Medulla oblongata (tissue), 1 donor: ENCODE results near the gene CDKN1A.
"Not testable (repeated sequence)": the region's sequence is repeated elsewhere in the genome, so short reads cannot be mapped to it uniquely, and the experiment has no call there.

Experiments
- DNase-seq: peaks from one replicate; pipeline ENCODE4 v3.0.0-alpha.2; 2015; ENCODE audit errors: extremely low spot score

Gene CDKN1A

DNA sequence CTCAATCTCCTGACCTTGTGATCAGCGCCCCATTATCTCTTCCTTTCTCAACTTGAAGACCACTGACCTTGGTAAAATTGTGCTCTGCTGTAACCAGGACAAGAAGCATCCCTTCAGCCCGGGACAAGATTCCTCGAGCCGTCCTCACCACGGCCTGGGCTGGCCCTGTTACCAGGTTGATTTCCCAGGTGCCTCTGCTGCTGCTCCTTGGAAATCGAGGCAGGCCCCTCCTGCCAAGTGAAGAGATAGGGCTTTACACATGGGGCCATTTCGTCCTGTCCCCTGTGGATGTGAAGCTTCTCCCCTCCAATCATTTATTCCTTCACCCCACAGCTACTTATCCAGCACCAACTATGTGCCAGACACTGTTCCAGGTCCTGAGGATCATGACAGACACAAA is 40.6 kb downstream of the CDKN1A start:
- DNase-seq = no peak

DNA sequence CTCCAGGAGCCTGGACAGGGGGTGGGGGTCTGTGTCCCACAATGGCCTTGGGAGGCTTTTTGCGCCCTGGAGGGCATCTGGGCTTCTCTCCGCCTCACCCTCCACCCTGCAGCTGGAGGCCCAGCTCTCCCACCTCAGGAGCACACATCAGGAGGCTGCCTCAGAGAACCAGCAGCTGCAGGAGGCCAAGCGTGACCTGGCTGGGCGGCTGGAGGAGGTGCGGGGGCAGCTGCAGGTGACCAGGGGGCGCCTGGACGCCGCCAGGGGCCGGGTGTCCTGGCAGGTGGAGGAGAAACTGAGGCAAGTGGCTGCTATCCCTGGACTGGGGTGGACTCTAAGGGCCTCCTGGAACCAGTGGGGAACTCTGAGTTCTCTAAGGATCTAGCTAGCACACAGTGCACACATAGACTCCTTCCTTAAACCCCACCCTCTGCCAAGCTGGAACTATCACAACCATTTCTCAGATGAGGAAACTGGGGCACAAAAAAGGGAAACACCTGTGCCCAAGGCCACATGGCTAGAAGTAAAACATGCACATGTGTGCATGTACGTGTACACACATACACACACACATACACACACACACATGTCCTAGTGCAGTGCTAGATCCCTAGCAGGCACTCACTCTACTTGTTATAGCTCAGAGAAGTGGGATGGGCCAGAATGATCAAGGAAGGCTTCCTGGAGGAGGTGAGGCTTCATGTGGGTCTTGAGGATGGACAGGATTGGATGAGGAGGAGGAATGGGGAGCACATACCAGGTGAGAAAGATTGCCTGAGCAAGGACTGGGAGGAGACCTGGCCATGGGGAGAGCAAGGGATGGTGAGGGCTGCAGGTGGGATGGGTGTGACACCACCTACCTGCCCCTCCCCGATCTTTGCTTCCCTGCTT is 42.0 kb downstream of the CDKN1A start:
- DNase-seq = no peak

DNA sequence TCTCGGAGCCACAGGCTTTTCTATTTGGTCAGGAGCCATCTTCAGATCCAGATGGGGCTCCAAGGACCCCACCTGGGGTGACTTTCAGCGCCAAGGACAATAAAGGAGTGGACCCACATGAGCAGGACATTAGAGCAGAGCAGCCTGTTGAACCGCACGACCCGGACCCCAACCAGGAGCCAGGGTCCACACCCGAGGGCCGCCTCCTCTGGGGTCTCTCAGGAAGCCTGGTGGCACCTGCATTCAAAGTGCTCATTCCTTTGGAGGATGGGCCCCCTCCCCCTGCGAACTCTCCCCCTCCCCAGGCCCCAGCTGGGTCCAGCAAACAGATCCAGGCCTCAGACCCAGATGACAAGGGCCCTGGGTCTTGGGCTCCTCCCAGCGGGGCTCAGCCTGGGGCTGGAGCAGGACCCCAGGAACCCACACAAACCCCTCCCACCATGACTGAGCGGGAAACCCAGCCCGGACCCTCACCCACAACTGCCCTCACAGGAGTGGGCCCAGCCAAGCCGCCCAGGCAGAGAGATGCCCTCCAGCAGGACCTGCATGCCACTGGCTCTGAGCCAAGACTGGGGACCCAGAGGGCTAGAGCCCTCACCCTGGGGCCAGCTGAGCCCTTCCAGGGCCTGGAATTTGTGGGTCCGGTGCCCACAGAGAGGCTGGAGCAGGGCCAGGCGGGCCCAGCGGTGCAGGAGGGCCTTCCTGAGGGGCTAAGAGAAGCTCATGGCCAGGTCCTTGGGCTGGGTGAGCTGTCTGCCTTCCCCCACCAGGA is 43.0 kb downstream of the CDKN1A start:
- DNase-seq = no peak

DNA sequence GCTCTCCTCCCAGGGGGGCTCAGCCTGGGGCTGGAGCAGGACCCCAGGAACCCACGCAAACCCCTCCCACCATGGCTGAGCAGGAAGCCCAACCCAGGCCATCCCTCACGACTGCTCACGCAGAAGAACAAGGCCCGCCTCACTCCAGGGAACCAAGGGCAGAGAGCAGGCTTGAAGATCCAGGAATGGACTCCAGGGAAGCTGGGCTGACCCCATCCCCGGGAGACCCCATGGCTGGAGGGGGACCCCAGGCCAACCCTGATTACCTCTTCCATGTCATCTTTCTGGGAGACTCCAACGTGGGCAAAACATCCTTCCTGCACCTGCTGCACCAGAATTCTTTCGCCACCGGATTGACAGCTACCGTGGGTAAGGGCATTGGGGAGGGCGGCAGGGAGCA is 43.9 kb downstream of the CDKN1A start:
- no peak for DNase-seq

DNA sequence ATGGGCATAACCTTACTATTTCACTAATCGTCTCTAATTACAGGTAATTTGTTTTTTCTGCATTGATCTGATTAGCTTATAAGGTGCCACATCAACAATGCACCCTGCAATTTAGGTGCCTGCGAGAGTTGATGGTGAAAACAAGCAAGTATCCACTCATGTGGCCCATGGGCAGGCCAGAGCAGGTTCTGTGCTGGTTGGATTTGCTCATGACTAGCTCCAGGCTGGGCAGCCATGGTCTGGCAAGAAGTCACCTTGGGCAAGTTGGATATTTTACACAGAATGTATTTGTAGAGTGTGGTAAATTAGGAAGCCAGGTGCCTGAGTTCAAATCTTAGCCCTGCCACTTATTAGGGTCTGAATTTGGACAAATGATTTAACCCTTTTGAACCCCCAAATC is 44.4 kb downstream of the CDKN1A start:
- DNase-seq = no peak

DNA sequence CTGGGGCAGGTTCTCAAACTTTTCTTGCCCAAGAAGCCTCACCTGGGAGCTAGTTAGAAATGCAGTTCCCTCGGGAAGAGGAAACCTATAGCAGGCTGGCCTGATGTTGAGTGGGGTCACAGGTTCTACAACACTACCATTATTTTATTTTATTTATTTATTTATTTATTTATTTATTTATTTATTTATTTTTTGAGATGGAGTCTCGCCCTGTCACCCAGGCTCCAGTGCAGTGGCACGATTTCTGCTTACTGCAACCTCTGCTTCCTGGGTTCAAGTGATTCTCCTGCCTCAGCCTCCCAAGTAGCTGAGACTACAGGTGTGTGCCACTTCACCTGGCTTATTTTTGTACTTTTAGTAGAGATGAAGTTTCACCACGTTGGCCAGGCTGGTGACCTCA is 45.5 kb downstream of the CDKN1A start:
- DNase-seq = not testable (repeated sequence)

- DNase-seq = peak; percentile 53
Measured at GRCh38 chr6:36724514-36725390, 46.2 kb downstream of the CDKN1A start.

DNA sequence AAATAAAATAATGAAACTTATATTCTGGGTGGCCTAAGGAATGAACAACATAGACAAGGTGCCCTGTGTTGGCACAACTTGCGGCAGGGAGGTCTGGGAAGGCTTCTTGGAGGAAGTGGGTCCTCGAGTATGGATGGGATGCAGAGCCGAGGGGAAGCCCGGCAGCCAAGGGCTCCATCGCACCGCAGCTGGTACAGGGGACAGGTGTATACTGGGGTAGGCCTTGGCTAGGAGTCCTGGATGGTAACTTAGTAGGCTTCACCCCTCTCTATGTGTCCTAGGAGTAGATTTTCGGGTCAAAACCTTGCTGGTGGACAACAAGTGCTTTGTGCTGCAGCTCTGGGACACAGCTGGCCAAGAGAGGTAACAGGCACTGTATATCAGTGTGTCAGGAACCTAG is 47.1 kb downstream of the CDKN1A start:
- DNase-seq = no peak

- no peak for DNase-seq
Measured at GRCh38 chr6:36727505-36728021, 49.0 kb downstream of the CDKN1A start.

DNA sequence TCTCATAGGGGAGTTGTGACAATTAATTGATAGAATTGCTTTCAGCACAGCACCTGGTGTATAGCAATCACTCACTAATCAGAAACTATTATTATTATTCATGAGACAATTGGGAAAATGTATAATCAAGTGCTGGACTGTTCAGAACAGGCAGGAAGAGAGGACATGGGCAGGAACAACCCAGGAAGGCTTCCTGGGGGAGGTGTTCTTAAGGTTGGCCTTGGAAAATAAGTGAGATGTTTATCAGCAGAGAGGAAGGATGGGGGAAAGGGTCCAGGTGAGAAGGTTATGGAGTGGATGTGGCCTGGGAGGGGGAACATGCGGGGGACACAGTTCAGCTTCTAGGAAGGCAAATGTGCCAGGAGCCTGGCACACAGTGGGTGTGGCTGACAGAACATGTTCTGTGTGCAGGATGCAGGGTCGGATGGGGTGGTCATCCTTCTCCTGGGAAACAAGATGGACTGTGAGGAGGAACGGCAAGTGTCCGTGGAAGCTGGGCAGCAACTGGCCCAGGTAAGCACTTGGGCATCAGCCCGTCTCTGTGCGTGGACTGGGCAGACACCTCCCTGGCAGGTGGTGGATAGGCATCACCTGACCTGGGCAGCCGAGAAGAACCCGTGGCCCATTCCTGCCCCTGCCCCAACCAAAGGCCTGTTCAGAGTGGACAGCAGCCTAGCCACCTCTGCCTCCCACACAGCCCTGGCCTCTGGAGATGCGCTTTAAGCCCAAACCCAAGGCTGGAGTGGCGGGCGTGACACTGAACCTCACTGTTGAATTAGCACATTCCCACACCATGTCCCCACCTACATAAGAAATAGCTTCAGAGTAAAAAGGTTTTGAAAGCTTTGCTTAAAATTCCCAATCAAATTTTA is 50.0 kb downstream of the CDKN1A start:
- DNase-seq = no peak

DNA sequence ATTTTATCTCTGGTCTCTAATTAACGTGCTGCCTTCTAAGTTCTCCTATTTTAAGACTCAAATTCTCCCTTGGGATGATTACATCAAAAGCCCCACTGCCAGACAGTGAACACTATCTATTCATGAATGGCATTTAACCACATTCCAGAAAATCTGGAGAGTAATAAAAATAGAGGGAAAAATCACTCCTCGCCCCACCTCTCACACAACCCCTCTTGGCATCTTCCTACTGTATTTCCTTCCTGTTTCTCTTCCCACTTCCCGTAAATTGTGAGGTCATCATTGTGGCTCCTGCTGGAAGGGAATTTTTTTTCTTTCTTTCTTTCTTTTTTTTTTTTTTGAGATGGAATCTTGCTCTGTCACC is 50.6 kb downstream of the CDKN1A start:
- no peak for DNase-seq

GRCh38 chr6:36730424-36731380 is 52.2 kb downstream of the CDKN1A start:
- no peak for DNase-seq

DNA sequence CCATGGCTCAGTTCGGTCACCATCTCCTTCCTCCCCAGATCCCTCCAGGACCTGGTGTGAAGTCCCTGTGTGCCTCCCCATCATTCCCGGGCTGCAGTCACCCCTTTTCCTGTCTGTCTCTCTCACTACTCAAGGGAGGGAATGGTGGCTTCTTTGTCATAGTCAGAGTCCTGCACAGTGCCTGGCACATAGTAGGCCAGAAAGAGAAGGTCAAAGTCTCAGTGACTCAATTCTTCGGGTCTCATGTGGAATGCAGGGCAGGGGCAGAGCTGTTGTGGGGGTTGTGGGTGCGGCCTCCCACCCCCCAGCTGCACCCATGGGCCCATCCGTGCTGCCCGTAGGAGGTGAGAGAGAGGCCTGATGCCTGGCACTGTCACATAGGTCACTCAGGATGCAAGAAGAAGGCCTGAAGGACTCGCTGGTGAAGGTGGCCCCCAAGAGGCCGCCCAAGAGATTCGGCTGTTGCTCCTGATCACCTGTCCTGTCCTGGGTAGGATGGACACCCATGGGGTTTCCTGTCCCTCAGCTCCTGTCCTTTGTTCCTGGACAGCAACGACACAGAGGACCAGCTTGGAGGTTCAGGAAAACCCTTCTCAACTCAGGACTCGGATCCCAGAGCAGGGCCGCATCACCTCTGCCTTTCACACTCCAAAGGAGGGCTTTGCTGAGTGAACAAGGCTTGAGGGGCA is 53.3 kb downstream of the CDKN1A start:
- DNase-seq = no peak

DNA sequence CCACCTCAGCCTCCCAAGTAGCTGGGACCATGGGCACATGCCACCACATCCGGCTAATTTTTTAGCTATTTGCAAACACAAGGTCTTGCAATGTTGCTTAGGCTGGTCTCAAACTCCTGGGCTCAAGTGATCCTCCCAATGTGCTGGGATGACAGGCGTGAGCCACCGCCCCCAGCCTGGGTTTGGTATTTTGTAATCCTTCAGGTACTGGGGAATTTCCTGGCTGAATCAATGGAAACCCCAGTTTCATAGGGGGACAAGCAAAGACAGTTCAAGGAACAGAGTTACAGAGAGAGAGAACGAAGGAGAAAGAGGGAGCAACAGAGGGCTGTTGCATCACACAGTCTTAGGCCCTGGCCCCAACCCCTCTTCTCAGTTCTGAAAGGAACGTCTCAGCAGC is 54.8 kb downstream of the CDKN1A start:
- no peak for DNase-seq

DNA sequence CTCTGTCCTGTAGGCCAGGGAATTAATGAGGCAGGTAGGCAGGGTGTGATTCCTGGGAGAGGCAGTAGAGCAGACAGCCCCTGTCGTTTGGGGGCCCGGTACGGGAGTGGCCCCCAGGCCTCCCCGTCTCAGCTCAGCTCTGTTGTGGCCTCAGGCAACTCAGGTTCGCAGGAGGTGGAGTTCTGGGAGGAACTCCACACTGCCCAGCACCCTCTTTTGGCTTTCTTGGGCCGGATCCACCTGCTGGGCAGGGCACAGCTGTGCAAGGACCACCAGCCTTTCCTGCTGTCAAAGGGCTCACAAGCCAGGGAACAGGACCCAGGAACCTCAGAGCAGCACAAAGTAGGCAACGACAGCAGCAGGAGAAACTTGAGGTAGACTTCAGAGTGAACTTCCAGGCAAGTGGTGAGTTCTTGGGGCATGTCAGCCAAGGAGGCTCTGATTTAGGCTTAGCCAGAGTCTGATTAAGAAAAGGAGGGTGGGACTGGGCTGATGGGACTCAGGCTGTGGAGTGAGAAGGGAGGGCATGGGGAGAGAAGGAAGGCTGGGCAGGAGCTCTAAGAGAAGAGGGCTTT is 56.1 kb downstream of the CDKN1A start:
- no peak for DNase-seq

GRCh38 chr6:36735110-36736071 is 56.9 kb downstream of the CDKN1A start:
- DNase-seq = peak; percentile 47
